A549 (cell line): Measurements from ENCODE around the gene TSPYL1. TPM values are rescaled to one million over a fixed set of nuclear protein-coding genes. Genes with fewer than 3 reads are reported as not detected.

Source experiments
- ATAC-seq, 2 experiments: fragments of 200-7000 bp in 1 of 2; fragments of >200 bp in 1 of 2; cut with Nextera tagmentation in 1 of 2; cut with Tn5 transposase in 1 of 2; 3 replicates each; pipeline versions ENCODE4 v1.8.0 to v1.9.1; 2018 to 2020; ENCODE audit warnings: mild to moderate bottlenecking in 1 of 2, moderate library complexity in 1 of 2
- CTCF ChIA-PET: fragments of 300-600 bp; sonication (Branson Sonifier 250); formaldehyde crosslinking; extraction: SDS; loops from one replicate; lab custom pipeline; 2021; ENCODE audit warnings: antibody characterized with exemption, inconsistent platforms; lab: Yijun Ruan, JAX
- POLR2A ChIA-PET: fragments of 350-600 bp; formaldehyde crosslinking; extraction: SDS; loops from one replicate; lab custom pipeline; 2021; ENCODE audit warnings: antibody characterized with exemption, inconsistent platforms; lab: Yijun Ruan, JAX
- DNase-seq, 2 experiments: peaks; one replicate each; pipeline versions ENCODE4 v3.0.0 to v3.0.0-alpha.2; 2011 to 2016; ENCODE audit warnings: low read depth in 1 of 2, low spot score in 1 of 2
- FAIRE-seq: peaks from 2 replicates; lab custom pipeline; 2011; peaks lifted over from hg19 to GRCh38; lab: Jason Lieb, UNC
- H3K27ac ChIP-seq, 2 experiments: fragments of >200 bp; sonication (Bioruptor Twin); formaldehyde crosslinking; 3 replicates each; pipeline ENCODE4 v1.5.1; 2016 to 2017
- H3K4me1 ChIP-seq: fragments of >200 bp; sonication (Bioruptor Twin); formaldehyde crosslinking; 3 replicates; pipeline ENCODE4 v1.6.1; 2016
- H3K4me2 ChIP-seq: fragments of >200 bp; sonication (Bioruptor Twin); formaldehyde crosslinking; 3 replicates; pipeline ENCODE4 v1.6.1; 2016
- H3K4me3 ChIP-seq: fragments of >200 bp; sonication (Bioruptor Twin); formaldehyde crosslinking; 3 replicates; pipeline ENCODE4 v1.5.1; 2016
- H3K9me3 ChIP-seq: fragments of >200 bp; sonication (Bioruptor Twin); formaldehyde crosslinking; 3 replicates; pipeline ENCODE4 v1.6.1; 2016
- BHLHE40 ChIP-seq: IDR thresholded peaks from 2 replicates; pipeline ENCODE4 v1.6.1; 2012; ENCODE audit warnings: low read depth, low read length, inconsistent platforms
- CBX2 ChIP-seq: fragments of 200-600 bp; sonication (generic); IDR thresholded peaks from 2 replicates; pipeline ENCODE4 v1.6.1; 2016; ENCODE audit warnings: low read depth, mild to moderate bottlenecking, borderline replicate concordance
- CHD4 ChIP-seq: fragments of 200-600 bp; sonication (generic); IDR thresholded peaks from 2 replicates; pipeline ENCODE4 v1.6.1; 2016; ENCODE audit warnings: antibody characterized with exemption, mild to moderate bottlenecking, borderline replicate concordance
- E2F6 ChIP-seq: IDR thresholded peaks from 2 replicates; pipeline ENCODE4 v1.6.1; 2012; ENCODE audit warnings: low read depth, borderline replicate concordance
- EHF ChIP-seq: fragments of 250-450 bp; sonication (Bioruptor Pico); IDR thresholded peaks from 2 replicates; pipeline ENCODE4 v1.5.0; 2020; ENCODE audit warnings: mild to moderate bottlenecking
- EP300 ChIP-seq, 2 experiments: fragments of >200 bp; sonication (Bioruptor Twin); formaldehyde crosslinking; IDR thresholded peaks; 2 replicates in 1 of 2; 3 replicates in 1 of 2; pipeline ENCODE4 v1.6.1; 2016 to 2017
- ESRRA ChIP-seq: fragments of 150-350 bp; IDR thresholded peaks from 2 replicates; pipeline ENCODE4 v1.6.1; 2014; ENCODE audit warnings: mild to moderate bottlenecking, low read length, borderline replicate concordance
- HEYL ChIP-seq: fragments of 250-450 bp; sonication (Bioruptor Pico); IDR thresholded peaks from 2 replicates; pipeline ENCODE4 v1.8.0; 2021; ENCODE audit warnings: mild to moderate bottlenecking, moderate library complexity
- HOXA7 ChIP-seq: fragments of 250-450 bp; sonication (Bioruptor Pico); IDR thresholded peaks from 2 replicates; pipeline ENCODE4 v1.5.0; 2020; ENCODE audit warnings: mild to moderate bottlenecking, moderate library complexity
- JUNB ChIP-seq: fragments of >200 bp; sonication (Bioruptor Twin); formaldehyde crosslinking; IDR thresholded peaks from 2 replicates; pipeline ENCODE4 v1.6.1; 2016
- KDM1A ChIP-seq: fragments of 200-600 bp; sonication (generic); IDR thresholded peaks from 2 replicates; pipeline ENCODE4 v1.6.1; 2016; ENCODE audit warnings: low read depth, mild to moderate bottlenecking
- NFE2L2 ChIP-seq: fragments of 150-350 bp; conservative IDR thresholded peaks from 2 replicates; pipeline ENCODE4 v1.6.1; 2014; ENCODE audit warnings: low read length
- RAD21 ChIP-seq, 2 experiments: fragments of >200 bp in 1 of 2; sonication (Bioruptor Twin) in 1 of 2; formaldehyde crosslinking in 1 of 2; IDR thresholded peaks in 1 of 2; conservative IDR thresholded peaks in 1 of 2; 2 replicates in 1 of 2; 3 replicates in 1 of 2; pipeline ENCODE4 v1.6.1; 2012 to 2018; ENCODE audit warnings: inconsistent platforms in 1 of 2
- RFX5 ChIP-seq: fragments of 450-650 bp; IDR thresholded peaks from 2 replicates; pipeline ENCODE4 v1.7.1; 2014; ENCODE audit warnings: antibody characterized with exemption, mild to moderate bottlenecking, moderate library complexity
- WGBS: methylation state at CpG from one replicate; pipeline ENCODE4 v1.1.6; 2017; ENCODE audit errors: missing lambda C conversion rate; 5-methylcytosine and 5-hydroxymethylcytosine counted together
- polyA plus RNA-seq, 4 experiments: library from polyadenylated mRNA; depleted of rRNA in 3 of 4; stranded (reverse); fragments of >200 nt; fragmentation: RNase III in 1 of 4; extraction: RNeasy Plus Mini Kit Qiagen cat#74134 plus additional on column Dnase treatment in 1 of 4; gene quantifications; 2 replicates in 3 of 4; 3 replicates in 1 of 4; pipeline ENCODE4 v1.2.3, GENCODE V29; 2011 to 2017
- TF ChIP-seq, protein P1 (sequence below): IDR thresholded peaks from 2 replicates; pipeline ENCODE4 v1.6.1; 2012
- TF ChIP-seq, protein P2 (sequence below): fragments of 250-450 bp; sonication (Bioruptor Pico); IDR thresholded peaks from 2 replicates; pipeline ENCODE4 v1.5.0; 2021; ENCODE audit warnings: mild to moderate bottlenecking, moderate library complexity, borderline replicate concordance
- TF ChIP-seq, protein P3 (sequence below): fragments of 200-600 bp; sonication (generic); IDR thresholded peaks from 2 replicates; pipeline ENCODE4 v1.6.1; 2016; ENCODE audit warnings: antibody characterized with exemption, mild to moderate bottlenecking, moderate library complexity

TSPYL1 gene
- polyA plus RNA-seq, 2 of the 4 experiments (the other 2 are of a cell fraction), result 31.8 to 32.5 TPM

GRCh38 chr6:116291701-116292396 lies 12.1 kb upstream of the TSPYL1 start:
- Histone ChIP-seq H3K27ac (no peak overlapping the region), H3K4me1 (no peaks in the 10 kb centered on the region)
- FAIRE-seq (no peak), ATAC-seq (no peak)
- TF ChIP-seq EHF (CRISPR knock-in tag), result no peak
- TF ChIP-seq, all 56 proteins: peak for 0
- no peak overlapping the region for H3K4me3 ChIP-seq
- no peak overlapping the region for H3K4me2 ChIP-seq
- H3K9me3 ChIP-seq, result no peaks in the 10 kb centered on the region
- ChIA-PET POLR2A (no interaction called here), CTCF (interaction anchor here (1.0 to 1.7 kb wide), 4 partner anchors 23 to 269 kb away, joined by 3 to 5 read pairs (median 4); no protein-coding TSS in a partner anchor)
- DNase-seq, result no peak
- WGBS, result 77% methylated on average over 4 of the region's 4 CpGs

DNA sequence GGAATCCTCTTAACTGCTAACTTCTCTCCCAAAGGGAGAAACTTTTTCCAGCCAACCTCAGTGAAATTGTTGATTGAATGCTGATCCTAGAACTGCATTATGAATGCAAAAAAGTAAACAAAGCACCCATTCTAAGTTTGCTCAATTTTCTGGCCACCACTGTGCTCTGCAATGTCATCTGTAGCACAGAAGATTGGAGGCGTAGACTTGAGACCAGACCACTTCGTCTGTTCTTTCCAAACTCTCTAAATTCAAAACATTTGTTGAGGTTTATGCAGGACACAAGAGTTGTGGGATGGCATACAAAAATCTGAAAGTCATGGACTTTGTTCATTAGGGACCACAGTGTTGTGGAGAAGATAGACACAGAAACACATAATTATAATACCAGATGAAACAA lies 11.1 kb upstream of the TSPYL1 start:
- TF ChIP-seq, protein P1, sequence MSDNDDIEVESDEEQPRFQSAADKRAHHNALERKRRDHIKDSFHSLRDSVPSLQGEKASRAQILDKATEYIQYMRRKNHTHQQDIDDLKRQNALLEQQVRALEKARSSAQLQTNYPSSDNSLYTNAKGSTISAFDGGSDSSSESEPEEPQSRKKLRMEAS, result no peak
- TF ChIP-seq HEYL (CRISPR knock-in tag) (no peak), E2F6 (no peak), KDM1A (no peak), ESRRA (no peak), HOXA7 (CRISPR knock-in tag) (no peak), BHLHE40 (no peak), JUNB (no peak), CHD4 (no peak), NFE2L2 (no peak), RAD21 (conservative IDR thresholded peaks at IDR 0.05 in 1 of 2, IDR thresholded peaks at IDR 0.05 in 1 of 2) (no peak), RFX5 (no peak), EP300 (IDR thresholded peaks at IDR 0.05) (no peak), CBX2 (no peak)
- TF ChIP-seq, protein P2, sequence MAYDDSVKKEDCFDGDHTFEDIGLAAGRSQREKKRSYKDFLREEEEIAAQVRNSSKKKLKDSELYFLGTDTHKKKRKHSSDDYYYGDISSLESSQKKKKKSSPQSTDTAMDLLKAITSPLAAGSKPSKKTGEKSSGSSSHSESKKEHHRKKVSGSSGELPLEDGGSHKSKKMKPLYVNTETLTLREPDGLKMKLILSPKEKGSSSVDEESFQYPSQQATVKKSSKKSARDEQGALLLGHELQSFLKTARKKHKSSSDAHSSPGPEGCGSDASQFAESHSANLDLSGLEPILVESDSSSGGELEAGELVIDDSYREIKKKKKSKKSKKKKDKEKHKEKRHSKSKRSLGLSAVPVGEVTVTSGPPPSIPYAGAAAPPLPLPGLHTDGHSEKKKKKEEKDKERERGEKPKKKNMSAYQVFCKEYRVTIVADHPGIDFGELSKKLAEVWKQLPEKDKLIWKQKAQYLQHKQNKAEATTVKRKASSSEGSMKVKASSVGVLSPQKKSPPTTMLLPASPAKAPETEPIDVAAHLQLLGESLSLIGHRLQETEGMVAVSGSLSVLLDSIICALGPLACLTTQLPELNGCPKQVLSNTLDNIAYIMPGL (CRISPR knock-in tag), result no peak
- TF ChIP-seq, protein P3, sequence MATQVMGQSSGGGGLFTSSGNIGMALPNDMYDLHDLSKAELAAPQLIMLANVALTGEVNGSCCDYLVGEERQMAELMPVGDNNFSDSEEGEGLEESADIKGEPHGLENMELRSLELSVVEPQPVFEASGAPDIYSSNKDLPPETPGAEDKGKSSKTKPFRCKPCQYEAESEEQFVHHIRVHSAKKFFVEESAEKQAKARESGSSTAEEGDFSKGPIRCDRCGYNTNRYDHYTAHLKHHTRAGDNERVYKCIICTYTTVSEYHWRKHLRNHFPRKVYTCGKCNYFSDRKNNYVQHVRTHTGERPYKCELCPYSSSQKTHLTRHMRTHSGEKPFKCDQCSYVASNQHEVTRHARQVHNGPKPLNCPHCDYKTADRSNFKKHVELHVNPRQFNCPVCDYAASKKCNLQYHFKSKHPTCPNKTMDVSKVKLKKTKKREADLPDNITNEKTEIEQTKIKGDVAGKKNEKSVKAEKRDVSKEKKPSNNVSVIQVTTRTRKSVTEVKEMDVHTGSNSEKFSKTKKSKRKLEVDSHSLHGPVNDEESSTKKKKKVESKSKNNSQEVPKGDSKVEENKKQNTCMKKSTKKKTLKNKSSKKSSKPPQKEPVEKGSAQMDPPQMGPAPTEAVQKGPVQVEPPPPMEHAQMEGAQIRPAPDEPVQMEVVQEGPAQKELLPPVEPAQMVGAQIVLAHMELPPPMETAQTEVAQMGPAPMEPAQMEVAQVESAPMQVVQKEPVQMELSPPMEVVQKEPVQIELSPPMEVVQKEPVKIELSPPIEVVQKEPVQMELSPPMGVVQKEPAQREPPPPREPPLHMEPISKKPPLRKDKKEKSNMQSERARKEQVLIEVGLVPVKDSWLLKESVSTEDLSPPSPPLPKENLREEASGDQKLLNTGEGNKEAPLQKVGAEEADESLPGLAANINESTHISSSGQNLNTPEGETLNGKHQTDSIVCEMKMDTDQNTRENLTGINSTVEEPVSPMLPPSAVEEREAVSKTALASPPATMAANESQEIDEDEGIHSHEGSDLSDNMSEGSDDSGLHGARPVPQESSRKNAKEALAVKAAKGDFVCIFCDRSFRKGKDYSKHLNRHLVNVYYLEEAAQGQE, result no peak
- ATAC-seq (no peak), DNase-seq (no peak), FAIRE-seq (no peak)
- ChIA-PET CTCF (interaction anchor here (1.0 kb wide), 1 partner anchor 244 kb away, joined by 3 read pairs; no protein-coding TSS in a partner anchor), POLR2A (no interaction called here)
- Histone ChIP-seq H3K4me3 (no peak overlapping the region), H3K4me1 (no peaks in the 10 kb centered on the region), H3K27ac (no peak overlapping the region), H3K4me2 (no peak overlapping the region), H3K9me3 (no peaks in the 10 kb centered on the region)
- 70% methylated on average over 2 of the region's 2 CpGs for WGBS
